ENCODE data around the gene SELPLG.
A peak's percentile ranks its signal among the peaks of the same experiment; 100 is the strongest.

SELPLG gene

GRCh38 chr12:108599948-108600701 is 33.6 kb downstream of the SELPLG start:
- DNase-seq (ENCODE audit: insufficient read length, low spot score) (no peak), FAIRE-seq (peak; percentile 16)
- TF ChIP-seq TAF1 (IDR thresholded peaks at IDR 0.05; ENCODE audit: low read depth, low read length) = no peak
- no peak for TF ChIP-seq PAX5 (IDR thresholded peaks at IDR 0.05; ENCODE audit: insufficient read depth, low read length, severe bottlenecking)
- no peak for TF ChIP-seq POU2F2 (IDR thresholded peaks at IDR 0.05; ENCODE audit: low read depth, low read length)
- no peak for TF ChIP-seq POLR2AphosphoS5 (IDR thresholded peaks at IDR 0.05; ENCODE audit: low read depth, low read length)
- TF ChIP-seq SPI1 (IDR thresholded peaks at IDR 0.05; ENCODE audit: low read depth, low read length) = no peak
- TF ChIP-seq POLR2A (IDR thresholded peaks at IDR 0.05; ENCODE audit: low read depth, low read length) = no peak

GRCh38 chr12:108599541-108599940 is 34.2 kb downstream of the SELPLG start:
- TF ChIP-seq POLR2AphosphoS5 (IDR thresholded peaks at IDR 0.05; ENCODE audit: low read depth, low read length) (no peak), SPI1 (IDR thresholded peaks at IDR 0.05; ENCODE audit: low read depth, low read length) (no peak)
- no peak for DNase-seq (ENCODE audit: insufficient read length, low spot score)
- no peak for FAIRE-seq

GRCh38 chr12:108598553-108599250 is 35.0 kb downstream of the SELPLG start:
- no peak for DNase-seq (ENCODE audit: insufficient read length, low spot score)
- no peak for FAIRE-seq
- TF ChIP-seq POLR2AphosphoS5 (IDR thresholded peaks at IDR 0.05; ENCODE audit: low read depth, low read length) = no peak
- TF ChIP-seq POU2F2 (IDR thresholded peaks at IDR 0.05; ENCODE audit: low read depth, low read length) = no peak

- FAIRE-seq (no peak), DNase-seq (ENCODE audit: insufficient read length, low spot score) (no peak)
- TF ChIP-seq POLR2AphosphoS5 (IDR thresholded peaks at IDR 0.05; ENCODE audit: low read depth, low read length) (no peak), TAF1 (IDR thresholded peaks at IDR 0.05; ENCODE audit: low read depth, low read length) (no peak), POLR2A (IDR thresholded peaks at IDR 0.05; ENCODE audit: low read depth, low read length) (no peak), PAX5 (IDR thresholded peaks at IDR 0.05; ENCODE audit: insufficient read depth, low read length, severe bottlenecking) (no peak), SPI1 (IDR thresholded peaks at IDR 0.05; ENCODE audit: low read depth, low read length) (peak; percentile 51), POU2F2 (IDR thresholded peaks at IDR 0.05; ENCODE audit: low read depth, low read length) (no peak)
Observed at GRCh38 chr12:108597559-108598471, 35.9 kb downstream of the SELPLG start, which contains the start of gene TMEM119. TMEM119 (minus strand) TSS chr12:108598084; CDS start chr12:108592383, 5,701 bp downstream.

- DNase-seq (ENCODE audit: insufficient read length, low spot score) (no peak), FAIRE-seq (no peak)
- TF ChIP-seq TAF1 (IDR thresholded peaks at IDR 0.05; ENCODE audit: low read depth, low read length) = no peak
- TF ChIP-seq POLR2A (IDR thresholded peaks at IDR 0.05; ENCODE audit: low read depth, low read length) = no peak
- no peak for TF ChIP-seq SPI1 (IDR thresholded peaks at IDR 0.05; ENCODE audit: low read depth, low read length)
- TF ChIP-seq POU2F2 (IDR thresholded peaks at IDR 0.05; ENCODE audit: low read depth, low read length) = no peak
- TF ChIP-seq PAX5 (IDR thresholded peaks at IDR 0.05; ENCODE audit: insufficient read depth, low read length, severe bottlenecking) = no peak
- TF ChIP-seq POLR2AphosphoS5 (IDR thresholded peaks at IDR 0.05; ENCODE audit: low read depth, low read length) = no peak
Observed at GRCh38 chr12:108596854-108597558, 36.7 kb downstream of the SELPLG start.

- DNase-seq (ENCODE audit: insufficient read length, low spot score) (no peak), FAIRE-seq (peak; percentile 5)
- TF ChIP-seq TAF1 (IDR thresholded peaks at IDR 0.05; ENCODE audit: low read depth, low read length) (no peak), PAX5 (IDR thresholded peaks at IDR 0.05; ENCODE audit: insufficient read depth, low read length, severe bottlenecking) (no peak), POLR2AphosphoS5 (IDR thresholded peaks at IDR 0.05; ENCODE audit: low read depth, low read length) (no peak), SPI1 (IDR thresholded peaks at IDR 0.05; ENCODE audit: low read depth, low read length) (no peak), POLR2A (IDR thresholded peaks at IDR 0.05; ENCODE audit: low read depth, low read length) (no peak), POU2F2 (IDR thresholded peaks at IDR 0.05; ENCODE audit: low read depth, low read length) (no peak)
Observed at GRCh38 chr12:108595711-108596647, 37.7 kb downstream of the SELPLG start.

GRCh38 chr12:108594960-108595710 is 38.6 kb downstream of the SELPLG start:
- DNase-seq (ENCODE audit: insufficient read length, low spot score) = no peak
- no peak for TF ChIP-seq SPI1 (IDR thresholded peaks at IDR 0.05; ENCODE audit: low read depth, low read length)
- TF ChIP-seq PAX5 (IDR thresholded peaks at IDR 0.05; ENCODE audit: insufficient read depth, low read length, severe bottlenecking) = no peak
- TF ChIP-seq TAF1 (IDR thresholded peaks at IDR 0.05; ENCODE audit: low read depth, low read length) = no peak
- no peak for TF ChIP-seq POLR2AphosphoS5 (IDR thresholded peaks at IDR 0.05; ENCODE audit: low read depth, low read length)
- TF ChIP-seq POLR2A (IDR thresholded peaks at IDR 0.05; ENCODE audit: low read depth, low read length) = no peak
- TF ChIP-seq POU2F2 (IDR thresholded peaks at IDR 0.05; ENCODE audit: low read depth, low read length) = no peak
- FAIRE-seq = peak; percentile 88

Measured in GM12891 (cell line).